HG03520 (cell line): ENCODE results near the gene ACAD8.

ENCODE experiments used
- ATAC-seq: cut with Tn5 transposase; IDR thresholded peaks from one replicate; pipeline ENCODE4 v1.9.1; 2021; ENCODE audit warnings: mild to moderate bottlenecking, moderate library complexity; ENCODE audit not compliant: unreplicated experiment

The ACAD8 gene

GRCh38 chr11:134253188-134253993, at the start of gene ACAD8, which contains the start of gene THYN1:
ACAD8 (plus strand) TSS chr11:134253568; CDS start chr11:134253601, 33 bp downstream.
THYN1 (minus strand) TSS chr11:134253352; CDS start chr11:134252882, 470 bp downstream.
- ATAC-seq = peak; percentile 100

DNA sequence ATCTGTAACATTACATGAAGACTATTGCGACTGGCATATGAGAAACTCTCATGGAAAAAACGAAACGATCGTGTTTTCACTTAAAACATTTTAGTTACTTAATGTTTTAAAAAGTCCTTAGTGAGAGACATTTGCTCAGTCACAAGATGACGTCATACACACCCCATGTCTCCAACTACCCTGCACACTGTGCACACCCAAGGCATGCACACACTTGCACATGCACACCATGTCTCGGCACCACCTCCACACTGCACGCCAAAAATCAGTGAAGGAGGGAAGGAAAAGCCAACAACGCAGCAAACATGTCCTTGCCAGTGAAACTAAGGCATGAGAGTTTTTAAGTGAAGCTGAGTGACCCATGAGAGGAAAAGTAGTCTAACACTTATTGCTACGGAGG, 47.6 kb upstream of the ACAD8 start:
- no peak for ATAC-seq

GRCh38 chr11:134206185-134206584, 47.2 kb upstream of the ACAD8 start:
- no peak for ATAC-seq

- ATAC-seq = no peak
Observed at GRCh38 chr11:134207538-134208239, 45.7 kb upstream of the ACAD8 start.

- ATAC-seq = no peak
Observed at GRCh38 chr11:134215836-134216235, 37.5 kb upstream of the ACAD8 start.

GRCh38 chr11:134216816-134217215, 36.6 kb upstream of the ACAD8 start:
- ATAC-seq = no peak

GRCh38 chr11:134223121-134223520, 30.2 kb upstream of the ACAD8 start:
- ATAC-seq = no peak

DNA sequence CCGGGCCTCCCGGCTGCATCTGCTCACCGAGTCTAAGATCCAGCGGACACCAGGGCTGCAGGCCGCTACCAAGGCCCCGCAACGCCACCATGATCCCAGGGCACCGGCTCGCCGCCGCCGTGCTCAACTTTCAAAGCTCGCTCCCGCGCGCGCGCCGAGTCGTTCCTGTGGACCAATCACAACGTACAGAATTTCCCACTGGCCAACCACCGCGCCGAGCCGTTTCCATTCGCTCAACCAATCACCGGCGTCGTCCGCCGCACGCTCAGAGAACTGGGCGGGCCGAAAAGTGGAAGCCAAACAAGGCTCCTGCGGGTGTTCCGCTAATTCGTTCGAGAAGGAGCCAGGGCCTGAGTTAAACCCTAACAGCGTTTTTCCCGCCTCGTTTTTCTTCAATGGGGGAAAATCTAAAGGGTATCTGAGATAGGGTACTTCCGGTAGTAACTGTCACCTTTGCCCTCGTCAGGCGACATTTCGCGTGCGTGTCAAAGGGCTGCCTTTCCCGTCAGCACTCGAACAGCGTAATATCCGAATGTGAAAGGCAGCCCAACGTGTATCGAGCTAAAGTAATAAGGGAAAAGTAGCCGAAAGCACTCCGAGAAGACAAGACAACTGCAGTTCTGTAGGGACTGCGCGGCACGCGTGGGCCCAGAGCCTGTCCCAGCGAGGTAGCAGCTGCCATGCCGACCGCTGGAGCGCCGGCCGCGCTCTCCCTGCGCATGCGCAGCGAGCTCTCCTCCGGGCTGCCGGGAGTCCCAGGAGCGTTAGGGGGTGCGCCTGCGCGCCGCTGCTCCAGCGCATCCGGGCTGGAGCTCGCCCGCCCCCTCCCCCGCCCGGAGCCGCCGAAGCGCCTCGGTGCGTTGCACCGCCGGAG, 29.3 kb upstream of the ACAD8 start, which contains the start of the genes NCAPD3 and VPS26B:
NCAPD3 (minus strand) TSS at position 132 of the 874 bp plus-strand sequence; CDS start at position 91, 41 bp downstream.
VPS26B (plus strand) TSS at position 836 of the 874 bp plus-strand sequence. CDS start 452 bp downstream, outside the sequence.
- ATAC-seq = peak; percentile 66

DNA sequence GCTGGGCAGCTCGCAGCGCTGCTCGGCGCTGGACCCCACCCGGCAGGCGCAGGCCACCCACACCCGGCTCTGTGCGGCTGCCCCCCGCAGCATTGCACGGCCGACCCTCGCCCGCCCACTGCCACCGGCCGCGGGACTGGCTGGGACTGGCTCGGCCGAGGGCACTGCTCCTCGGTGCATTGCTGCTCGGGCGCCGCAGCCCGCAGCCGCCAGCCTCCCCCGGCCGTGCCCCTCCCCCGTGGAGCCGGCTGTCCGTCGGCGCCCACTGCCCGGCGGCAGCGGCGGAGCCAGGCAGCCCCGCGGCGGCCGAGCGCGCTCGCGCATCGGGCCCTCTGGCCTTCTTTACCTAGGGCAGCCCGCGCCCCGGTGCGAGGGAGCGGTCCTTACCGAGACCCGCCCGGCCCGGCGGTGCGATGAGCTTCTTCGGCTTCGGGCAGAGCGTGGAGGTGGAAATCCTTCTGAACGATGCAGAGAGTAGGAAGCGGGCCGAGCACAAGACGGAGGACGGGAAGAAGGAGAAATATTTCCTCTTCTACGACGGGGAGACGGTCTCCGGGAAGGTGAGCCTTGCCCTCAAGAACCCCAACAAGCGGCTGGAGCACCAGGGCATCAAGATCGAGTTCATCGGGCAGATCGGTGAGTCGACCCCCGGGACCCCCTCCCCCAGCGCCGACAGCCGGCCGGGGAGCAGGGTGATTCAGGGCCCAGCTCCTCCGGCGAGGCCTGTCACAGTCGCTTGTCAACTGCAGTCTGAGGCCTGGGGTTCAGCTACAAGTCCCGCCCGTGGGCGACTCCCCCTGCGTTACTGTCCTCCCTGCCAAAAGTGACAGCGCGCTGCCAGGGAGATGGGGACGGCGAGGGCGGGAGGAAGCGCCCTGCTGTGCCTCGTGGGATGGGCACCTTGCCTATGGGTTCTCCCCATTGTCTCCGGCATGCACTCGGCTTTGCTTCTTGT, 28.4 kb upstream of the ACAD8 start:
- peak; percentile 15 for ATAC-seq

DNA sequence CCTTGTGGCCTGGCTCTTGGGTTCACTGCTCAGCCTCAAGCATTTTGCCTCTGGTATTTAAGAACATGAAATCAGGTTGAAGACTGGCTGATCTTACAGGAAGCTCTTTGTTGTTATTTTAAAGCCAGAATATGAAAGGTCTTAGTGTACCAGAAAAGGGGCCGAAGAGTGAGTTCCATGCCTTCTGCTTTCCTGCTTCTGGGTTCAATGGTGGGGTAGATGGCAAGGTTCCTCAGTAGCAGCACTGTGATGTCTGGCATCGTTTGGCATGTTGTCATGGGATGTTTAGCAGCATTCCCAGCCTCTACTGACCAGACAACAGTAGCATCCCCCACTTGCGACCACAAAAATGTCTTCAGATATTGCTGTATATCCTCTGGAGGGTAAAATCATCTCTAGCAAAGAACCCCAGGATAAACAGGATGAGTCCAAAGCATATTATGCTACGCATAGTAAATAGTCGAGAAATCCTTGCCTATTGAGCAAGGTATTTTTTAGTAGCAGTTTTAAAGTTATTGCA, 26.5 kb upstream of the ACAD8 start:
- ATAC-seq = no peak

DNA sequence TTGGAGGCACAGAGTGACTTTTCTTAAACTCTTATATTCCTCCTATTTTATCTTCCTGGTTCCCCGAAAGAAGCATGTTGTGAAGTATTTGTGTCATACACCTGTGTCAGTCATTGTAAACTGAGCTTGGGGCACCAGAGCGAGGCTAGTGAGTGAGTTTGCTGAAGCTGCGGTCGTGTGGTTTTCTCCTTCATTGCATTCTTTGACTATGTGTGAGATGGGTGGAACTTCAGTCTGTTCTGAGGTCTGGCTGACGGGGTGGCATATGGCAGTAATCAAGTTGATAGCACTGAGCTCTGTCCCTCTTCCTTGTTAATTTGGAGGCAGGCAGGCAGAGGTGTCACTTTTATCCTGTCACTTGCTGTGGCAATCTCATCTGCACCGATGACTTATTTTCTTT, 24.7 kb upstream of the ACAD8 start:
- ATAC-seq = peak; percentile 54

- no peak for ATAC-seq
Observed at GRCh38 chr11:134229126-134229790, 24.1 kb upstream of the ACAD8 start.

- no peak for ATAC-seq
Observed at GRCh38 chr11:134230339-134230738, 23.0 kb upstream of the ACAD8 start.

GRCh38 chr11:134231958-134232659, 21.3 kb upstream of the ACAD8 start:
- ATAC-seq = no peak

DNA sequence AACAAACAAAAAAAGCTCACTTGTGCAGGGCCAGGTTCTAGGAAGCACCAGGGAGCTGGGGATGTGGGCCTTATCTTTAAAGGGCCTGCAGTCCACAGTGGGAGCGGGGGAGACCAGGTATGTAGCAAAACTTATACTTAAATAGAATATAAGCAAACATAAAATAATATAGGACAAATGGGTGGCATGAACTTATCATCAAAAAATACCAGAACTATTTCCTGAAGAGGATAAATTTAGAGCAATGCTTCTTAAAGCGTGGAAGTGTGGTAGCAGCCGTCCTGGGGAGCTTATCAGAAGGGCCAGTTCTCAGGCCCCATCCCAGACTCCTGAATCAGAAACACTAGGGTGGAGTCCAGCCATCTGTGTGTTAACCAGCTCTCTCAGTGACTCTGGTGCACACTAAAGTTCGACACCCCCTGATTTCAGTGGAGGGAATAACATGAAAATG, 19.6 kb upstream of the ACAD8 start:
- no peak for ATAC-seq

DNA sequence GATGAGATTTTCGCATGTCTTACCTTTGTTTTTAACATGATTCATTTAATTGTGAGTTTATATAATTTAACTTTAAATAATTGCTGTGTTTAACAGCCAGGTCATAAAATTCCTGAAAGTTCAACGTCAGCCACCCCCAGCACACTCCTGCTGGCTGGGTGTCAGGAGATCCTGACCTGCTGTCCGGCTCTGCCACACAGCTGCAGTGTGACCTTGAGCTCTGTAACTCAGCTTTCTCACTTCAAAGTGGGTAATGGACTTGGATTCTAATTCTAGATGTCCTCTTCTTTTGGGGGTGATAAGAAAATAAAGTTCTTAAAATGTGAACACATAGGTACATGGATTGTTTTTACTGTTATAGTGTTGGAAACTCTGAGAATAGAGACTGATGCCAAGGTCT, 18.0 kb upstream of the ACAD8 start:
- ATAC-seq = no peak

DNA sequence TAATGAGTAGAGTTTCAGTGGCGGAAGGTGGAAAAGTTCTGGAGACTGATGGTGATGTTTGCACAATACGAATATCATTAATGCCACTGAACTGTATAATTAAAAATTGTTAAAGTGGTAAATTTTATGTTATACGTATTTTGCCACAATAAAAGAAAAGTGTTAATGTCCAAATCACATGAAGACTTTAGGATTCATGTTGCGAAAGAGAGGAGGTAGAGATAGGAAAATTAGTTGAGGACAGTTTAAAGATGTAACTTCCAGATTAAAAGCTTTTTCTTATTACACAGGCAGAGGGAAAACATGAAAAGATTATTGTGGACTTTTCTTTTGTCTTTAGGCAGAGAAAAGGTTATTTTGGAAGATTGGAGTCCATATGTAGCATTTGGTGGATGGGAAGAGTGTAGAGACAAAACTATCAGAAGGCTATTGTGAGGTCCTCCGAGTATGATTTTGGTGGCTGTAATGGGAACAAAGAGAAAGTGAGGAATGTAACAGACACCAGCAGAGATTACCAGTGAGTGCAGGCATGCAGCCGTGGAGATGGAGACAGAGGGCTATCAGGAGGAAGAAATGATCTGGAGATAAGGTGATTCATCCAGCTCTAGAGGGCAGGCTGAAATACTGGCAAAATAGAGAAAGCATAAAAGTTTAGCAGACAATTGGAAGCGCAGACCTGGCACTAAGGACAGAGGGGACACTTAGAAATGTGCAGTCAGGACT, 16.4 kb upstream of the ACAD8 start:
- ATAC-seq = no peak

GRCh38 chr11:134237557-134237922, 15.8 kb upstream of the ACAD8 start:
- ATAC-seq = no peak
